Loucy (cell line): ENCODE measurements around the gene ZNF853.

Source experiments
- EZH2phosphoT487 ChIP-seq: fragments of 200-600 bp; IDR thresholded peaks from 2 replicates; pipeline ENCODE4 v1.6.1; 2018; ENCODE audit warnings: antibody characterized with exemption, mild to moderate bottlenecking, moderate library complexity, borderline replicate concordance
- TF ChIP-seq, protein P1 (sequence below): fragments of 200-600 bp; sonication (generic); conservative IDR thresholded peaks from 2 replicates; pipeline ENCODE4 v1.5.1; 2014; ENCODE audit warnings: mild to moderate bottlenecking, antibody characterized with exemption, low read length

GRCh38 chr7:6621195-6622133 is 6.1 kb downstream of the ZNF853 start:
- no peak for TF ChIP-seq EZH2phosphoT487
- TF ChIP-seq, protein P1, sequence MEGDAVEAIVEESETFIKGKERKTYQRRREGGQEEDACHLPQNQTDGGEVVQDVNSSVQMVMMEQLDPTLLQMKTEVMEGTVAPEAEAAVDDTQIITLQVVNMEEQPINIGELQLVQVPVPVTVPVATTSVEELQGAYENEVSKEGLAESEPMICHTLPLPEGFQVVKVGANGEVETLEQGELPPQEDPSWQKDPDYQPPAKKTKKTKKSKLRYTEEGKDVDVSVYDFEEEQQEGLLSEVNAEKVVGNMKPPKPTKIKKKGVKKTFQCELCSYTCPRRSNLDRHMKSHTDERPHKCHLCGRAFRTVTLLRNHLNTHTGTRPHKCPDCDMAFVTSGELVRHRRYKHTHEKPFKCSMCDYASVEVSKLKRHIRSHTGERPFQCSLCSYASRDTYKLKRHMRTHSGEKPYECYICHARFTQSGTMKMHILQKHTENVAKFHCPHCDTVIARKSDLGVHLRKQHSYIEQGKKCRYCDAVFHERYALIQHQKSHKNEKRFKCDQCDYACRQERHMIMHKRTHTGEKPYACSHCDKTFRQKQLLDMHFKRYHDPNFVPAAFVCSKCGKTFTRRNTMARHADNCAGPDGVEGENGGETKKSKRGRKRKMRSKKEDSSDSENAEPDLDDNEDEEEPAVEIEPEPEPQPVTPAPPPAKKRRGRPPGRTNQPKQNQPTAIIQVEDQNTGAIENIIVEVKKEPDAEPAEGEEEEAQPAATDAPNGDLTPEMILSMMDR, result no peak
